Endothelial cell of umbilical vein (primary cell): ENCODE data around the gene ERCC8. TPM values are rescaled to one million over a fixed set of nuclear protein-coding genes. Genes with fewer than 3 reads are reported as not detected.

Source experiments
- BruUV-seq: library from RNA; stranded (reverse); fragments of 400-500 nt; replicated peaks from 2 replicates; lab custom pipeline; 2021; lab: Mats Ljungman, UMichigan
- CTCF ChIA-PET: fragments of 300-600, 350-600 bp; sonication (Branson Sonifier 250); formaldehyde crosslinking; loops from one replicate; lab custom pipeline; 2021; ENCODE audit warnings: antibody characterized with exemption, inconsistent platforms; lab: Charles Lee
- POLR2A ChIA-PET: fragments of 300-600, 350-600 bp; sonication (Branson Sonifier 250); formaldehyde crosslinking; loops from one replicate; lab custom pipeline; 2021; ENCODE audit warnings: antibody characterized with exemption, inconsistent platforms; lab: Charles Lee
- DNase-seq: peaks from one replicate; pipeline ENCODE4 v3.0.0-alpha.2; 2011; ENCODE audit warnings: low read depth, low spot score
- FAIRE-seq: peaks from 2 replicates; lab custom pipeline; 2011; peaks lifted over from hg19 to GRCh38; lab: Jason Lieb, UNC
- H2AFZ ChIP-seq: 2 replicates; pipeline ENCODE4 v1.6.0; 2012; ENCODE audit warnings: low read depth, low read length, control low read depth, inconsistent platforms
- H3K27ac ChIP-seq: 2 replicates; pipeline ENCODE4 v1.5.1; 2011; ENCODE audit warnings: low read depth, mild to moderate bottlenecking, control low read depth, low read length, moderate library complexity; ENCODE audit not compliant: insufficient read depth
- H3K27me3 ChIP-seq, 2 experiments: 2 replicates each; pipeline versions ENCODE4 v1.6.0 to v1.6.1; 2011; ENCODE audit warnings: low read length in 2 of 2, mixed read lengths in 1 of 2; ENCODE audit not compliant: control insufficient read depth in 2 of 2, insufficient read depth in 2 of 2
- H3K36me3 ChIP-seq, 2 experiments: 2 replicates in 1 of 2; 3 replicates in 1 of 2; pipeline ENCODE4 v1.5.1; 2011; ENCODE audit warnings: low read length in 2 of 2, mild to moderate bottlenecking in 1 of 2, moderate library complexity in 1 of 2; ENCODE audit not compliant: control insufficient read depth in 2 of 2, insufficient read depth in 2 of 2; ENCODE audit errors: extremely low read depth in 1 of 2
- H3K4me1 ChIP-seq: 3 replicates; pipeline ENCODE4 v1.5.1; 2011; ENCODE audit warnings: mild to moderate bottlenecking, low read length; ENCODE audit not compliant: control insufficient read depth, insufficient read depth; ENCODE audit errors: extremely low read depth
- H3K4me2 ChIP-seq: 2 replicates; pipeline ENCODE4 v1.6.1; 2011; ENCODE audit warnings: low read length, control low read depth, mixed read lengths; ENCODE audit not compliant: insufficient read depth
- H3K4me3 ChIP-seq, 3 experiments: fragments of 200-600 bp in 1 of 3; sonication (generic), shearing (Covaris generic) in 1 of 3; replicated peaks in 1 of 3; 2 replicates each; pipeline ENCODE4 v1.5.1; 2011 to 2016; ENCODE audit warnings: control low read depth in 3 of 3, low read length in 3 of 3, mild to moderate bottlenecking in 2 of 3, inconsistent platforms in 1 of 3, low read depth in 1 of 3, moderate library complexity in 1 of 3; ENCODE audit not compliant: insufficient read depth in 1 of 3
- H3K79me2 ChIP-seq: 2 replicates; pipeline ENCODE4 v1.6.0; 2012; ENCODE audit warnings: low read length, inconsistent platforms; ENCODE audit not compliant: control insufficient read depth, insufficient read depth
- H3K9ac ChIP-seq: replicated peaks from 2 replicates; pipeline ENCODE3; 2011; ENCODE audit warnings: low read length, control low read depth; ENCODE audit not compliant: insufficient read depth; ENCODE audit errors: extremely low read depth
- H3K9me1 ChIP-seq: replicated peaks from 3 replicates; pipeline ENCODE4 v1.6.0; 2011; ENCODE audit warnings: mild to moderate bottlenecking, low read length; ENCODE audit not compliant: control insufficient read depth, insufficient read depth; ENCODE audit errors: extremely low read depth
- H3K9me3 ChIP-seq: replicated peaks from 2 replicates; pipeline ENCODE4 v1.5.1; 2012; ENCODE audit warnings: low read length, inconsistent platforms; ENCODE audit not compliant: control insufficient read depth, insufficient read depth
- H4K20me1 ChIP-seq: replicated peaks from 2 replicates; pipeline ENCODE3; 2011; ENCODE audit warnings: mild to moderate bottlenecking, low read length; ENCODE audit not compliant: control insufficient read depth, insufficient read depth; ENCODE audit errors: extremely low read depth
- CTCF ChIP-seq, 2 donors: IDR thresholded peaks; 1 replicate in 1 of 2; 2 replicates in 1 of 2; pipeline ENCODE4 v1.5.1; 2011; ENCODE audit warnings: low read length in 2 of 2, mild to moderate bottlenecking in 2 of 2, moderate library complexity in 2 of 2, control low read depth in 1 of 2, inconsistent platforms in 1 of 2, low read depth in 1 of 2; ENCODE audit not compliant: insufficient read depth in 1 of 2; ENCODE audit errors: extremely low read depth in 1 of 2
- EZH2 ChIP-seq: IDR thresholded peaks from 2 replicates; pipeline ENCODE4 v1.6.1; 2012; ENCODE audit warnings: borderline replicate concordance, low read depth, mild to moderate bottlenecking, moderate library complexity, low read length, inconsistent platforms; ENCODE audit not compliant: severe bottlenecking
- FOS ChIP-seq: IDR thresholded peaks from 2 replicates; pipeline ENCODE4 v1.6.1; 2011; ENCODE audit warnings: mild to moderate bottlenecking, low read length, moderate library complexity, borderline replicate concordance; ENCODE audit not compliant: insufficient read depth
- GATA2 ChIP-seq: IDR thresholded peaks from 2 replicates; pipeline ENCODE4 v1.7.0; 2011; ENCODE audit warnings: low read depth, mild to moderate bottlenecking, moderate library complexity, mixed read lengths, low read length; ENCODE audit not compliant: insufficient read length, insufficient read depth
- JUN ChIP-seq: IDR thresholded peaks from 2 replicates; pipeline ENCODE4 v1.6.1; 2011; ENCODE audit warnings: borderline replicate concordance, low read depth; ENCODE audit not compliant: insufficient read length, insufficient read depth
- MAX ChIP-seq: IDR thresholded peaks from 2 replicates; pipeline ENCODE4 v1.6.1; 2011; ENCODE audit not compliant: insufficient read depth, insufficient read length
- MYC ChIP-seq: IDR thresholded peaks from one replicate; pipeline ENCODE4 v1.6.1; 2011; ENCODE audit warnings: mild to moderate bottlenecking, low read depth, low read length
- POLR2A ChIP-seq: IDR thresholded peaks from 2 replicates; pipeline ENCODE4 v1.6.1; 2012; ENCODE audit warnings: low read depth, mild to moderate bottlenecking, control low read depth, low read length
- POLR2AphosphoS5 ChIP-seq: IDR thresholded peaks from 2 replicates; pipeline ENCODE4 v1.6.1; 2012; ENCODE audit warnings: low read depth, mild to moderate bottlenecking, control low read depth, low read length, moderate library complexity; ENCODE audit not compliant: insufficient read depth
- dilution Hi-C: fragments of 300-500 bp; cut with MboI; formaldehyde crosslinking; loops from one replicate; pipeline ENCODE4 v1.15.0; 2019; ENCODE audit warnings: low sequenced_read_pairs; ENCODE audit not compliant: extremely low pct_ligation_motif_present
- intact Hi-C: fragments of 100-400 bp; cut with micrococcal nuclease; formaldehyde crosslinking; loops from one replicate; pipeline ENCODE4 v1.10.0; 2022
- polyA plus RNA-seq, 4 experiments: library from polyadenylated mRNA; depleted of rRNA in 3 of 4; stranded (reverse) in 3 of 4; unstranded in 1 of 4; fragments of >200 nt; gene quantifications; 2 replicates each; pipeline versions ENCODE4 v1.2.1 to v1.2.3, GENCODE V29; 2011 to 2012; ENCODE audit warnings: missing spikeins in 1 of 4
- total RNA-seq: library from RNA; stranded (reverse); gene quantifications from 2 replicates; pipeline ENCODE4 v1.2.3, GENCODE V29; 2021

The ERCC8 gene
- total and polyA plus RNA-seq, 2 donors (not counting 3 experiments of a cell fraction or from before 2014, with no cell fraction given): 10.4 to 11.8 TPM

- BruUV-seq: no TSS peak
- H3K36me3 ChIP-seq: no peaks in the 10 kb centered on the region
- intact Hi-C loops (no loop called here), dilution Hi-C loops (no loop called here)
- no peaks in the 10 kb centered on the region for H3K9me3 ChIP-seq
- H3K9ac ChIP-seq: no peak overlapping the region
- DNase-seq (no peak), FAIRE-seq (no peak)
- no peak overlapping the region for H3K4me2 ChIP-seq
- H3K4me3 ChIP-seq: no peak overlapping the region
- H3K4me1 ChIP-seq: no peaks in the 10 kb centered on the region
- H3K9me1 ChIP-seq: no peaks in the 10 kb centered on the region
- H3K27me3 ChIP-seq: peaks cover 7 to 9% of the 10 kb centered on the region in 2 experiments
- H3K27ac ChIP-seq: no peak overlapping the region
- H2AFZ ChIP-seq: no peak overlapping the region
- CTCF ChIA-PET: no interaction called here
- TF ChIP-seq POLR2A (no peak), MYC (no peak), POLR2AphosphoS5 (no peak), JUN (no peak), GATA2 (no peak), FOS (no peak), MAX (no peak)
- POLR2A ChIA-PET: no interaction called here
- no peaks in the 10 kb centered on the region for H3K79me2 ChIP-seq
- H4K20me1 ChIP-seq: no peaks in the 10 kb centered on the region
Observed at GRCh38 chr5:60833520-60833919, 111.3 kb downstream of the ERCC8 start.

DNA sequence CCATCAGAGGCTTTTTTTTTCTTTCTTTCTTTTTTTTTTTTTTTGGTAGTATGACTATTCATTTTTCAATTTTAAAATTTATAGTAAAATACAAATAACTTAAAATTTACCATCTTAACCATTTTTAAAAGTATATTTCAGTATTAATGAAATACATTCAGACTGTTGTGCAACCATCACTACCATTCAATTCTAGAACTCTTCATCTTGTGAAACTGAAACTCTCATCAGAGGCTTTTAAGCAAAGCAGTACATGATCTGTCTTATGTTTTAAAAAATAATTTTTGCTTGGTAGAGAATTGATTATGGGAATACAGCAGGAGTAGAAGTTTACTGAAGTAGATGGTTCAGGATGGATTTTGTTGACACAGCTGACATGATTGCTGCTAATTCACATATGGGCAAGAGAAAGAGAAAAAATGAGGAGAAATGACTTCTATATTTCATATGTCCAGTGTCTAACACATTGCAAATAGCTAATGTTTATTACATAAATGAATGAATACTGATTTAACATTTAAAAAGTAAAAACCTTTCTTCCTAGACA is 114.2 kb downstream of the ERCC8 start:
- Histone ChIP-seq H2AFZ (no peak overlapping the region), H4K20me1 (no peaks in the 10 kb centered on the region), H3K36me3 (no peaks in the 10 kb centered on the region), H3K27ac (no peak overlapping the region), H3K79me2 (no peaks in the 10 kb centered on the region), H3K9ac (no peak overlapping the region), H3K9me3 (no peaks in the 10 kb centered on the region), H3K4me2 (no peak overlapping the region), H3K4me3 (no peak overlapping the region), H3K4me1 (no peaks in the 10 kb centered on the region), H3K9me1 (no peaks in the 10 kb centered on the region), H3K27me3 (peaks cover 8% of the 10 kb centered on the region in 2 experiments)
- intact Hi-C loops: no loop called here
- no peak for FAIRE-seq
- ChIA-PET CTCF (no interaction called here), POLR2A (no interaction called here)
- dilution Hi-C loops: no loop called here
- BruUV-seq: no TSS peak
- TF ChIP-seq POLR2AphosphoS5 (no peak), CTCF (IDR thresholded peaks at IDR 0.05; ENCODE audit: extremely low read depth in 1 of 2, insufficient read depth in 1 of 2, low read depth in 1 of 2, low read length in 2 of 2) (no peak), POLR2A (no peak), FOS (no peak), JUN (no peak), GATA2 (no peak), MAX (no peak), EZH2 (no peak), MYC (no peak)
- no peak for DNase-seq
